HepG2 (cell line): ENCODE data around the gene CAPN14. TPM values are rescaled to one million over a fixed set of nuclear protein-coding genes. Genes with fewer than 3 reads are reported as not detected.

Source experiments
- AGO1 ChIP-seq: fragments of 200-400 bp; formaldehyde crosslinking; IDR thresholded peaks from 2 replicates; pipeline ENCODE4 v1.6.1; 2017; ENCODE audit warnings: mild to moderate bottlenecking, low read depth, low read length, moderate library complexity; ENCODE audit not compliant: poor library complexity, severe bottlenecking
- ARNTL ChIP-seq: sonication (generic); formaldehyde crosslinking; IDR thresholded peaks from 2 replicates; pipeline ENCODE4 v1.4.0; 2020; ENCODE audit warnings: mild to moderate bottlenecking, missing genetic modification reagents
- EED ChIP-seq: sonication (generic); formaldehyde crosslinking; IDR thresholded peaks from 2 replicates; pipeline ENCODE4 v1.5.0; 2020; ENCODE audit warnings: mild to moderate bottlenecking, missing genetic modification reagents
- HOXA9 ChIP-seq: sonication (generic); formaldehyde crosslinking; IDR thresholded peaks from 2 replicates; pipeline ENCODE4 v1.8.1; 2022; ENCODE audit warnings: missing genetic modification reagents, mild to moderate bottlenecking, moderate library complexity, borderline replicate concordance
- KDM4B ChIP-seq: sonication (generic); formaldehyde crosslinking; IDR thresholded peaks from 2 replicates; pipeline ENCODE4 v1.4.0; 2020; ENCODE audit warnings: missing genetic modification reagents
- KDM6A ChIP-seq: IDR thresholded peaks from 2 replicates; pipeline ENCODE4 v1.6.1; 2016; ENCODE audit warnings: low read depth
- MATR3 ChIP-seq: sonication (generic); formaldehyde crosslinking; IDR thresholded peaks from 2 replicates; pipeline ENCODE4 v1.4.0; 2020; ENCODE audit warnings: missing genetic modification reagents
- MXD3 ChIP-seq: IDR thresholded peaks from 2 replicates; pipeline ENCODE4 v1.6.1; 2016; ENCODE audit warnings: mild to moderate bottlenecking, missing biosample characterization, missing genetic modification reagents
- ZNF407 ChIP-seq: sonication (generic); formaldehyde crosslinking; IDR thresholded peaks from one replicate; pipeline ENCODE4 v1.5.1; 2020; ENCODE audit warnings: mild to moderate bottlenecking, missing genetic modification reagents; ENCODE audit errors: not compliant biosample characterization
- ZNF567 ChIP-seq: sonication (generic); formaldehyde crosslinking; IDR thresholded peaks from 2 replicates; pipeline ENCODE4 v1.8.1; 2023; ENCODE audit warnings: mild to moderate bottlenecking, missing genetic modification reagents, borderline replicate concordance
- ZNF574 ChIP-seq: sonication (generic); formaldehyde crosslinking; IDR thresholded peaks from 2 replicates; pipeline ENCODE4 v1.4.0; 2020; ENCODE audit warnings: missing genetic modification reagents
- ZNF737 ChIP-seq: sonication (generic); formaldehyde crosslinking; IDR thresholded peaks from 2 replicates; pipeline ENCODE4 v1.5.0; 2020; ENCODE audit warnings: missing genetic modification reagents, mild to moderate bottlenecking, borderline replicate concordance
- ZNF766 ChIP-seq: sonication (generic); formaldehyde crosslinking; IDR thresholded peaks from 2 replicates; pipeline ENCODE4 v1.5.0; 2020; ENCODE audit warnings: missing genetic modification reagents, borderline replicate concordance
- ZNF878 ChIP-seq: sonication (generic); formaldehyde crosslinking; IDR thresholded peaks from 2 replicates; pipeline ENCODE4 v1.8.1; 2023; ENCODE audit warnings: mild to moderate bottlenecking, missing genetic modification reagents, moderate library complexity
- ZSCAN30 ChIP-seq: sonication (generic); formaldehyde crosslinking; IDR thresholded peaks from 2 replicates; pipeline ENCODE4 v1.5.0; 2020; ENCODE audit warnings: mild to moderate bottlenecking, missing genetic modification reagents
- polyA plus RNA-seq, 8 experiments: library from polyadenylated mRNA; depleted of rRNA in 3 of 8; stranded (reverse) in 7 of 8; unstranded in 1 of 8; fragments of >200 nt; fragmentation: Illumina TruSeq in 4 of 8; extraction: Trizol in 4 of 8; gene quantifications; 2 replicates each; pipeline versions ENCODE4 v1.2.1 to v1.2.3, GENCODE V29; 2011 to 2016; ENCODE audit warnings: low read depth in 4 of 8, missing spikeins in 1 of 8, mixed read lengths in 1 of 8; ENCODE audit not compliant: insufficient read depth in 1 of 8
- total RNA-seq, 5 experiments: library from RNA; depleted of rRNA; stranded (reverse); fragments of >200 nt; fragmentation: Illumina TruSeq; extraction: Trizol; gene quantifications; 2 replicates each; pipeline ENCODE4 v1.2.3, GENCODE V29; 2016; ENCODE audit warnings: low read depth in 1 of 5

Gene CAPN14
- total and polyA plus RNA-seq, 2 of the 13 experiments (the other 11 are each of a cell fraction or from before 2014, with no cell fraction given), result not detected

- TF ChIP-seq ZNF407 (CRISPR knock-in tag) (no peak), KDM4B (CRISPR knock-in tag) (no peak), MXD3 (CRISPR knock-in tag) (no peak), ZNF567 (CRISPR knock-in tag) (no peak), ZNF574 (CRISPR knock-in tag) (no peak), MATR3 (CRISPR knock-in tag) (no peak), KDM6A (CRISPR knock-in tag) (no peak), ZNF878 (CRISPR knock-in tag) (no peak), ARNTL (CRISPR knock-in tag) (no peak), ZNF737 (CRISPR knock-in tag) (no peak), HOXA9 (CRISPR knock-in tag) (no peak), ZSCAN30 (CRISPR knock-in tag) (no peak), AGO1 (no peak), EED (no peak), ZNF766 (CRISPR knock-in tag) (no peak)
Observed at GRCh38 chr2:31238906-31239592, 21.7 kb upstream of the CAPN14 start (continued).
